ENCODE results near the gene GLYAT. TPM values are rescaled to one million over a fixed set of nuclear protein-coding genes. Genes with fewer than 3 reads are reported as not detected.

Gene GLYAT
- total RNA-seq, 1 donor from 2014 or later, result not detected

- intact Hi-C loops (cut with DNase I), result no loop called here
- Histone ChIP-seq H3K27me3 (no peaks in the 10 kb centered on the region), H3K27ac (no peak overlapping the region), H3K4me1 (no peaks in the 10 kb centered on the region), H3K9me3 (no peaks in the 10 kb centered on the region), H3K4me3 (no peak overlapping the region), H3K36me3 (no peaks in the 10 kb centered on the region)
- DNase-seq (ENCODE audit: low spot score in 2 of 2), result no peak
- TF ChIP-seq CTCF (IDR thresholded peaks at IDR 0.05), result no peak
These were observed 30.8 kb upstream of the GLYAT start for GRCh38 chr11:58762284-58763119.

GRCh38 chr11:58757439-58757838, 25.7 kb upstream of the GLYAT start:
- DNase-seq (ENCODE audit: low spot score in 2 of 2), result no peak
- H3K36me3 ChIP-seq, result no peaks in the 10 kb centered on the region
- no peaks in the 10 kb centered on the region for H3K9me3 ChIP-seq
- no peaks in the 10 kb centered on the region for H3K4me1 ChIP-seq
- H3K27me3 ChIP-seq, result no peaks in the 10 kb centered on the region
- no peak overlapping the region for H3K4me3 ChIP-seq
- intact Hi-C loops (cut with DNase I), result no loop called here
- H3K27ac ChIP-seq, result no peak overlapping the region
- no peak for TF ChIP-seq CTCF (IDR thresholded peaks at IDR 0.05)

- intact Hi-C loops (cut with DNase I), result no loop called here
- Histone ChIP-seq H3K27me3 (no peaks in the 10 kb centered on the region), H3K4me3 (no peak overlapping the region), H3K27ac (no peak overlapping the region), H3K36me3 (no peaks in the 10 kb centered on the region), H3K9me3 (peaks cover 0 to 4% of the 10 kb centered on the region in 2 donors), H3K4me1 (no peaks in the 10 kb centered on the region)
- TF ChIP-seq CTCF (IDR thresholded peaks at IDR 0.05), result no peak
- no peak for DNase-seq (ENCODE audit: low spot score in 2 of 2)
These were observed 14.1 kb upstream of the GLYAT start for GRCh38 chr11:58745705-58746364.

GRCh38 chr11:58744988-58745704, 13.4 kb upstream of the GLYAT start:
- H3K36me3 ChIP-seq, result no peaks in the 10 kb centered on the region
- H3K27ac ChIP-seq, result no peak overlapping the region
- H3K4me3 ChIP-seq, result no peak overlapping the region
- DNase-seq (ENCODE audit: low spot score in 2 of 2), result no peak
- peaks cover 0 to 4% of the 10 kb centered on the region in 2 donors for H3K9me3 ChIP-seq
- intact Hi-C loops (cut with DNase I), result no loop called here
- no peaks in the 10 kb centered on the region for H3K4me1 ChIP-seq
- TF ChIP-seq CTCF (IDR thresholded peaks at IDR 0.05), result no peak
- no peaks in the 10 kb centered on the region for H3K27me3 ChIP-seq

- Histone ChIP-seq H3K27ac (no peak overlapping the region), H3K9me3 (peaks cover 0 to 4% of the 10 kb centered on the region in 2 donors), H3K36me3 (no peaks in the 10 kb centered on the region), H3K27me3 (no peaks in the 10 kb centered on the region), H3K4me3 (no peak overlapping the region), H3K4me1 (no peaks in the 10 kb centered on the region)
- intact Hi-C loops (cut with DNase I), result no loop called here
- no peak for TF ChIP-seq CTCF (IDR thresholded peaks at IDR 0.05)
- DNase-seq (ENCODE audit: low spot score in 2 of 2), result no peak
These were observed 11.5 kb upstream of the GLYAT start for GRCh38 chr11:58742981-58743880.
